ENCODE measurements around the gene SIN3B.

DNA sequence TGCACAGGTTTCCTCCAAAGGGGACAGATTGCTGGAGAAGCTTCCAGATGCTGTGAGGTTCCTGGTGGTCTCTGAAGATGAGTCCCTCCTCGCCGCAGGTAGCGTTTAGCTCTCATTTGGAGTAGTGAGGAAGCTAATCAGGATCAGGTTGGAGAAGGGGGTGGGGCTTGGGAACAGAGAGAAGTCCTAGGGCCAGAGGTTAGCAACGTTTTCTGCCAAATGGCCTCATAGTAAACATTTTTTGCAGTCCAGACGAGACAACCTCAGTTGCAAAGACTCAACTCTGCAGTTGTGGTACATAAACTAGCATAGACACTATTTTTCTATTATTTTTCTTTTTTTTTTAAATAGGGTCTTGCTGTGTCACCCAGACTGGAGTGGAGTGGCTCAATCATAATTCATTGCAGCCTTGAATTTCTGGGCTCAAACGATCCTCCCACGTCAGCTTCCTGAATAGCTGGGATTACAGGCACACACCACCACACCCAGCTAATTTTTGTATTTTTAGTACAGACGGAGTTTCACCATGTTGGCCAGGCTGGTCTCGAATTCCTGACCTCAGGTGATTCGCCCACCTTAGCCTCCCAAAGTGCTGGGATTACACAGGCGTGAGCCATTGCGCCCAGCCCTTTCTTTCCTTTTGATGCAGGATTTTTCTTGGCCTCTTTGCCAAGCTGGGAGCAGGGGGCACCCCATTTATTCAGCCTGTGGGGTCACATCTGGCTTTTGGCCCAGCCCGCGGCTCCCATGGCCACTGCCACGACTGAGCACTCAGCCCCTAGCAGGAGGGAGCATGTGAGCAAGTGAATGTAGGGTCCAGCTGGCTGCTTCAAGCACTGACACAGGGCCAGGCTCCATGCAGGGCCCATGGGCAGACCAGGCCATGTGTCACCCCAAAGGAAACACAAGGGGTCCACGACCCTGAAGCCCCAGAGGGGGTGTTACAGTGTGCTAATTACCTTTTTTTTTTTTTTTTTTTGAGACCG is 34.4 kb upstream of the SIN3B start:
- no peak for TF ChIP-seq CTCF (conservative IDR thresholded peaks at IDR 0.05)
- no peak for TF ChIP-seq EZH2 (IDR thresholded peaks at IDR 0.05; ENCODE audit: low read depth)
